ENCODE data around the gene PCGF1.

The PCGF1 gene

DNA sequence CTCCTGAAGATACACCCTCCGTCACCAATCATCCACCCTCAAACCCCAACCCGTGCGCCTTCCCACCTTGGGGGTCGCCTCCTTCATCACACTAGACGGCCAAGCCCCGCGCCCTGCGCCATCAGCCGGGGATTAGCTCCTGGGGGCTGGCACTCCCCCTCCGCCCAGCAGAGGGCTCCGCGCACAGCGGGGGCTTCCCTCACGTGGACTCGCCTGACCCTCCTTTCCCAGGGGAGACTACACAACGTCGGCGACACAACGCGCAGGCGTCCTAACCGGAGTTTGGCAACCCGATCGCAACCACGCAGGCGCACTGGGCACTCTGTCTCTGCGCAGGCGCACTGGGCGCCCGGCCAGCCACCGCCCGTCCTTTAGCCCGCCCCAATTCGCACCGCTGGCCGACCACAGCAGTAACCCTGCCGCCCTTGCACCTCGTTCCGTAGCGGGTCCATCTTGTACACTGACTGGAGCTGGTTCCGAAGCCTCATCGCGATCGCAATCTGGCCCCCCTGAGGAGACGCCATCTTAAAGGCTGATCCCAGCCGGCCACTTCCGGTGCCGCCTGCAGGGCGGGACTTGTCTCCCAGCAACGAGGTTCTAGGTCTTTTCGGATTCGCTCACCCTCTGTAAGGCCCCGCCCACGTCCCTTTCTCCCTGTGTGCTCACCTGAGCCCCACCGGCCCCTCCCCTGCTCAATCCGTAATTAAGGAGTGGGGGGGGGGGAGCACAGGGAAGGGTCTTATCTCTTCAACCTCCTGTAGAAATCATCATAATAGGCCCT is at the start of gene PCGF1:
PCGF1 (minus strand) TSS at position 551 of the 781 bp plus-strand sequence; CDS start at position 524, 27 bp downstream.
- DNase-seq (ENCODE audit: low spot score), result peak; percentile 93

DNA sequence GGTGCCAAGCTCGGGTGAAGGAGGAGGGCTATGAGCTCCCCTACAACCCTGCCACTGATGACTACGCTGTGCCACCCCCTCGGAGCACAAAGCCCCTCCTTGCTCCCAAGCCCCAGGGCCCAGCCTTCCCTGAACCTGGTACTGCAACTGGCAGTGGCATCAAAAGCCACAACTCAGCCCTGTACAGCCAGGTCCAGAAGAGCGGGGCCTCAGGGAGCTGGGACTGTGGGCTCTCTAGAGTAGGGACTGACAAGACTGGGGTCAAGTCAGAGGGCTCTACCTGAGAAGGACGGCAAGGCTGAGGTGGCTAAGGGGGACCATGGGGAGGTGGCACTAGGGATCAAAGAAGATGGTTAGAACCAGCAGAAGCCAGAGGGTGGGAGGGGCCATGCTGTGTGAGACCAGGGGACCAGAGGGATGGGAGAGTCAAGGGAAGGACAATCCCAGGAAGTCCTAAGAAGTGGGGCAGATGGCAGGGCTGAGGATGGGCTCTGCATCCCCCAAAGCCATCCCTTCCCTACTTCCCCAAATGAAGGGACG is 49.4 kb upstream of the PCGF1 start:
- no peak for DNase-seq (ENCODE audit: low spot score)

DNA sequence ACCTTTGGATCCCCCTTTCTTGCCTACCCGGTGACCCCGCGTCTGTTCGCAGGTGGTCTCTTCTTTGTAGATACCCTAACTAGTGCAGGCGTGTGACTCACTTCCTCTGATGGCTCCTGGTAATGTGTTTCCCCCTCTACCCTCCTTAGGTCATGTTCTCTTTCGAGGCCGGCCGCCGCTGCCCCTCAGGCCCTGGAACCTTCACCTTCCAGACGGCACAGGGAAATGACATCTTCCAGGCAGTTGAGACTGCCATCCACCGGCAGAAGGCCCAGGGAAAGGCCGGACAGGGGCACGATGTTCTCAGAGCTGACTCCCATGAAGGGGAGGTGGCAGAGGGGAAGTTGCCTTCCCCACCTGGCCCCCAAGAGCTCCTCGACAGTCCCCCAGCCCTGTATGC is 48.7 kb upstream of the PCGF1 start:
- no peak for DNase-seq (ENCODE audit: low spot score)

DNA sequence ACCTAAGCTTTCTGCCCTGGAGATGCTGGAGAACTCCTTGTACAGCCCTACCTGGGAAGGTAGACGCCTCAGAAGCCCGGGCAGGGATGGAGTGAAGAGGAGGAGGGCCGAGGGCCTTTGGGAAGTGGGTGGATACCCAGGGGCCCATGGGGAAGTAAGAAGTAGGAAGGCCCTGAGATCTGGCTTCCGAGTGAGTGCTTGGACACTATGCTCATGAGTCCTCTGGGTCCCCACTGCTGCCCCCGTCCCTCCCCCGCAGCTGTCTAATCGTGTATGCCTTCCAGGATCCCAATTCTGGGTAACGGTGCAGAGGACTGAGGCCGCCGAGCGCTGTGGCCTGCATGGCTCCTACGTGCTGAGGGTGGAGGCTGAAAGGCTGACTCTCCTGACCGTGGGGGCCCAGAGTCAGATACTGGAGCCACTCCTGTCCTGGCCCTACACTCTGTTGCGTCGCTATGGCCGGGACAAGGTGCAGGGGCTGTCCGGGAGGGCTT is 48.2 kb upstream of the PCGF1 start:
- no peak for DNase-seq (ENCODE audit: low spot score)

DNA sequence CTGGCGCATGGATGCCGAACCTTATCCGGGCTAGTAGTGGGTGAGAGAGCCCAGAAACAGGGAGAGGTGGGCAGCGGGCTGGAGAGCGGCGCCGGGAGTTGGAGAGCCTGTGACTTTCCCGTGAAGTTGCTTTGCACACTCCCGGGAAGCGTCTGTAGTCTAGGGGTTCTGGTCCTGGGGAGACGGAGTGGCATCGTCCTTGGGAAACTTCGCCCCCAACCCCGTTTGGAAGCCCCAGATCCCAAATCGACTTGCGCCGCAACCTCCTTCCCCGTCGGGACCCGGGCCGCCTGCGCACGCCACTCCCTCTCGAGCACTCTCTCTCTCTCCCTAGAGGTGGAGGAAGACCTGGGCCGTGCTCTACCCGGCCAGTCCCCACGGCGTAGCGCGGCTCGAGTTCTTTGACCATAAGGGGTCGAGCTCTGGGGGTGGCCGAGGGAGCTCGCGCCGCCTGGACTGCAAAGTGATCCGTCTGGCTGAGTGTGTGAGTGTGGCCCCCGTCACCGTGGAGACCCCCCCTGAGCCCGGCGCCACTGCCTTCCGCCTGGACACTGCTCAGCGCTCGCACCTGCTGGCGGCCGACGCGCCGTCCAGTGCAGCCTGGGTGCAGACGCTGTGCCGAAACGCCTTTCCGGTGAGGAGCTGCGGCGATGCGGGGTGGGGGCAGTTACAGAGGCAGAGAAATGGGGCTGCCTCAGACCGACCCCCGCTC is 47.5 kb upstream of the PCGF1 start:
- DNase-seq (ENCODE audit: low spot score), result peak; percentile 71

DNA sequence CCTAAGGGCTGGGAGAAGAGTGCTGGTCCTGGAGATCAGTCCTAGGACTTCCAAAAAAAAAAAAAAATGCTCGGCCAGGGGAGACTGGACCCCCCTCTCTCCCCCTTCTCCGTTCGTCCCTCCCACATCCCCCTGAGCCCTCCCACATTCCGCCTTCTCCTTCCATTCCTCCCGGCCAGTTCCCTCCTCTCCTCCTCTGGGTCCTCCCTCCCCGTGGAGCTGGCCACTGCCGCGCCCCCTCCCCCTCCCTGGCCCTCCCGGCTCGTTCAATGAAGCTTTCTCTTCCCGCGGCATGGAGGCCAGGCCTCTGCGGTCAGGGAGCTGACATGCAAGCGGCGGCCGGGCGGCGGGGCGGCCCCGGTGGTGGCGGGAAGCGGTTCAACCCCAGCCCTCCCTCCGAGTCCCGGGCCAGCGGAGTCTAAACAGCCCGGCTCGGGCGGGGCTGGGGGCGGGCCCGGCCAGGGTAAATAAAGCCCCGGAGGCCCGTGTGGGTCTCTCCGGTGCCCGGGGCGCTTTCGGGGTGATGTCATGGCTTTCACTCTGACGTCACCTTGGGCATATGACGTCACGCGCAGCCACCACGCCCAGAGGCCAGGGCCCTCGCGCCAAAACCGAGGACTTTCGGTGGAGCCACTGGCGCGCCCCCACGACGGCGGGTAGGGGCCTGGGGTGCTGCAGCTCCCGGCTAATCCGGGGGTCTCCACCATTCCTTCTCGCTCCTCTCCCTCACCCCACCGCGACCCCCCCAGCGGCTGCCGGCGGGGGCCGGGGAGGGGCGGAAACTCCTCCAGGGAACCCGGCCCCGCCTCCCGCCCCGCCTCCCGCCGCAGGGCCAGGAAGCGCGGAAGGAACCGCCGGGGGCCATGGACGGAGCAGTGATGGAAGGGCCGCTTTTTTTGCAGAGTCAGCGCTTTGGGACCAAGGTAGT is 46.7 kb upstream of the PCGF1 start, which contains the start of the genes DOK1 and LOXL3:
DOK1 (plus strand) TSS at position 829 of the 928 bp plus-strand sequence; CDS start at position 864, 35 bp downstream.
LOXL3 (minus strand) TSS at position 51 of the 928 bp plus-strand sequence. CDS start 1,308 bp downstream, outside the sequence.
- peak; percentile 85 for DNase-seq (ENCODE audit: low spot score)

DNA sequence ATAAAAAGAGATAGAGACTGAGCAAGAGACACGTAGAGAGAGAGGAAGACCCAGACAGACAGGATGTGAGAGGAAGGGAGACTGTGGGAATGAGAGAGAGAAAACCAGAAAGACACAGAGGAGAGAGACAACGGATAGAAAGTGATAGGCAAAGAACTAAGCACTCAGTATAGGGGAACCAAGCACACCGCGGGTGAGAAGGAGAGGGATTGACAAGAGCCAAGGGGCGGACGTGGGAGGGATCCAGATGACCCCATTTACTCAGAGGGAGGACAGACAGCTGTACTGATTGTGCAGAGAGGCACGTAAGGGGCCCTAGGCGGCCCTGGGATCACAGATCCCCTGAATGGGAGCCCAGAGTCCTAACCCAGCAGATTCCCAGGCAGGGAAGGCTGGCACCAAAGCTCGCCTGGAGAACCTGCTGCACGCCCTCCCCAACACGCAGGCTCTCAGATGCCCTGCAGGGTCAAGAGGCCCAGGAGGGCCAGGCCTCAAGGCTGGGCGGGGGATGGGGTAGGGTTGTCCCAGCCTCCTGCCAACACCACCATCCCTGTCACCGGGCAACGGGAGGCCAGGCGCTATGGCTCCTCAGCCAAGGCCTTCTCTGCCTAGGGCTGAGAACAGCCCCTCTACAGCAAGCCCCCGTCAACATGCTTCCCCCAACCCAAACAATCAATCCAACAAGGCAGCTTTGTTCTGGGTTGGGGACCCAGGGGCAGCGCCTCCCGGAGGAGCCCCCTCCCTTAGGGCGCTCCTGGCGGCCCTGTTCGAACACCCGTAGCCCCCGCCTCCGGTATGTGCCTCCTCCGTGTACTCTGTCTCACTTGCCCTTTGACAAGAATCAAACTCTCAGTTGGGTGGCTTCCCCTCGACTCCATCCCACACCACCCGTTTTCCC is 45.7 kb upstream of the PCGF1 start:
- no peak for DNase-seq (ENCODE audit: low spot score)

DNA sequence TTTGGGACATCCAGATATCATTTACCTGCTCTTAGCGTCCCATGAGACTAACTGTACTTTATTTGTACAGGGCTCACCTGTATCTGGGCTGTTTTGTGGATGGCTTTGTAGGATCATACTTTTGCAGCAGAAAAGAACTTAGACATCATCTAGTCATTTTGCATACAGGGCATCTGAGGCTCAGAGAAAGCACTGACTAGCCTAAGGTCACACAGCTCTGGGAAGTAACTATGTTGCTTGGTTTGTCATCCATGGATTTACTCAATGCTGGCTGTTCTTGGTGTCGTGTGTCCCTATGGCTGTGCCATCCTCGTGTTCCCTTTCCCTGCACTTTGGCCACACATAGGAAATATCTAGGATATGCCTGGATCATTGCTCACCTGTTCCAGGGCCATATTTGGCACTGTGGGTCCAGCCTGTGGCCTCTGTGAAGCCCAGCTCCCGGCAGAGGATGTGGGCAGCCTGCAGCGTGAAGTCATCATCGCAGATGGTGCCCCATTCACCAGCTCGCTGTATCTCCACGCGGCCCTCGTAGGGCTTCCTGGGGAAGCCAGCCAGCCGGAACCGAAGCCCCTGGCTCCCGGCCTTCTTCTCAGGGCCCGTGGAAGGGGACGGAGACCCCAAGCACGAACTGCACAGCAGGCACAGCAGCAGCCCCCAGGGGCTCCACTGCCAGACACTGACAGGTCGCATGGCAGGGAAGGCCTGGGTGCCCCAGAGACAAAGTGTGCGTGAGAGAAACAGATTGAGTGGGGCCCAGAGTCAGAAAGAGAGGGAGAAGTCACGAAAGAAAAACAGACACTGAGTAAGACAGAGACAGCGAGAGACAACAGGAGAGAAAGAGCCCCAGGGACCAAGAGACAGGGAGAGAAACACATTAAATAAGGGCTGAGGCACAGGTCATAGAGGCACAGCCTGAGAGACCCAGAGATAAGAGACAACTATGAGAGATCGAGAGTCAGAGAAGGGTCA is 44.7 kb upstream of the PCGF1 start:
- no peak for DNase-seq (ENCODE audit: low spot score)

DNA sequence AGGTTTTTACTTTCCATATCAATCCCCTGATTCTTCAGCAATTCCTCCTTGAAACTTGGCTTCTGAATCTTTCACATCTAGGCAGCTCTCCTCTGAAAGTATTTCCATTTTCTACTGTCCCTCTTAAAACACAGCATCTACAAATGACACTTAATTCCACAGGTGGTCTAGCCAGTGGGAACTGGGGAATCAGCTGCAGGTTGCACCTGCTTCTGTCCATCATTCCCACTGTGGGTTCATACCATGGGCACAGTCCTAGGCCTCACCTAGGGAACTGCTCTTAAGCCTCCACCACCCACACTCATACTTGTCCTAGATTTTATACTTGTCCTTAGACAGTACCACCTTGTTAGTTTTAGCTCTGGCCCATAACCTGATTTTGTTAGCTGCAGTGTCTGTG is 44.0 kb upstream of the PCGF1 start:
- no peak for DNase-seq (ENCODE audit: low spot score)

DNA sequence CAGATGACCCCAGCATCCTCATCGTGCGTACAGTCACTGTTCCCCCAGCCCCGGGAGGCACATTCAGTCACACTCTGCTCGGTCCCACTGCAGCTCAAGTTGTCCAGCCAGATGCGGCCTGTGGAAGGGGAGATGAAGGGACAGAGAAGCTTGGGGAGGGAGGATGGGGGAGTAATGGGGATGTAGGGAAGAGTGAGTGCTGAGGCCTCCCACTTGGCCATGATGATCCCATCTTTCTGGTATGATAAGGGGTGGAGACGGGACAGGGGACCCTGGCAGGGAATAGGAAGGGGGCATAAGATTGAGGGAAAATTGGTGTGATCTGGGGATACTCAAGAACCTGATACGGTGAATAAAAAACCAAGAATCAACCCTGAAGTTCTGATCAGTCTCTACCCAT is 42.7 kb upstream of the PCGF1 start:
- no peak for DNase-seq (ENCODE audit: low spot score)

DNA sequence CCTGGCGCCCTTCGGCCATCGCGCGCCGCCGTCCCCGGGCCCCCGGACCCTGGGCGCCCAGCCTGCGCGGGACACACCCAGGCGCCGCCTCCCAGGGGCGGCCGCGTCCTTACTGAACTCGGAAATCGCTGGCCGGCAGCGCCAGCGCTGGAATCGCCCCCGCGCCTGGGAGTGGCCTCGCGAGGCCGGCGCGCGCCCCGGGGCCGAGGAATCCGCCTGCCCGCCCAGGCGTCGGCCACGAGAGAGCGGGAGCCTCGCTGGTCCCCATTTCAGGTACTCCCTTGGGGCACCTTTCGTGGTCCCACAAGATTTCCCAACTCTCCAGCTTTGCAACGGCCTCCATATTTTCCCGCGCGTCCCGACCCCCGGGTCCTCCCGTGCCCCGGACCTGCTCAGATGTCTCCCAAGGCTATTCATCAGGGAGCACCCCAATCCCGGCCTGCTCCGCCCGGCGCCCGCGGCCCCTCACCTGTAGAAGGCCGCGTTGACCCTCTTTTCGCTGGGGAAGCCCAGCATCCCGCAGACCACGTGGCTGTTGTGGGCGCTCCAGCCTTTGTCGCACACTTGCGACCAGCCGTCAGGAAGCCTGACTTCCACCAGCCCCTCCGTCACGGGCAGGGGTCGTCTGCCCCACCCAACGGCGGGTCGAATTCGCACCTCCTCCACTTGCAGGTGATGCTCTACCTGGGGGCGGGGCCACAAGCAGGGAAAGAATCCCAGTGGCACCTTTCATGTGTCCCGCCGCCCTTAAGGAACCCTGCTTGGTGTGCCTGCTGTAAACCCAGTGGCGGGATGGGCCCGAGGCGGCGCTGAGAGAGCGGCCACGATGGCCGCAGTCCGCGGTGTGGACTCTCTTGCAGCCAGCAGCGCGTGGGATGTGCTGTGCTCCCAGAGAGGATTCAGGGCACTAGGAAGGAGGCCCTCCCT is 41.7 kb upstream of the PCGF1 start:
- peak; percentile 67 for DNase-seq (ENCODE audit: low spot score)

DNA sequence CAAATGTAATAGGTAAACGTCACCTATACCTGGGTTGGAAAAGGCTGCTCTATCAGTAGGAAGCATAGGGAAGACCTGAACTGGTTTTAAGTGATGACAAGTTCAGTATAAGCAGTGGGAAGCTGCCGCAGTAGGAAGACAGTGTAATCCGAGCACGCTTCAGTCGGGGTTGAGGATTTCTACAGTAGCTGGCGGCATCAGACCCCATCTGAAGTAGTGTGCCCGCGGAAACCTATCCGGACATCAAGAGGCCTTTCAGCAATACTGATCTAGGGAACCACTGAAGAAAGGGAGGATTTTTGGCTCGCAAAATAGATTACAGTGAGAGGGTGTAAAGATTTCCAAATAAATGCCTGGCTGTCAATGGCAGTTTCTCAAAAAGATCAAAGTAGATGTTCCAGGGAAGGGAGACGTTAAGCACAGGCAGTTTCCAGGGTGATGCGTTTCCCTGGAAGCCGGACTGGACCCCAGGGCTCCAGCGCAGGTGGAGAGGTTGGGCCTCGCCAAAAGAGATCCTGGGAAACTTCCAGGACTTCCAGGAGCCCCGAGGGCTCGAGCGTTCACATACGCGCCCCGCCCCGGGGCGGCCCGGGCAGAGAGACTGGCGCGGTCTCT is 40.9 kb upstream of the PCGF1 start:
- DNase-seq (ENCODE audit: low spot score), result no peak

DNA sequence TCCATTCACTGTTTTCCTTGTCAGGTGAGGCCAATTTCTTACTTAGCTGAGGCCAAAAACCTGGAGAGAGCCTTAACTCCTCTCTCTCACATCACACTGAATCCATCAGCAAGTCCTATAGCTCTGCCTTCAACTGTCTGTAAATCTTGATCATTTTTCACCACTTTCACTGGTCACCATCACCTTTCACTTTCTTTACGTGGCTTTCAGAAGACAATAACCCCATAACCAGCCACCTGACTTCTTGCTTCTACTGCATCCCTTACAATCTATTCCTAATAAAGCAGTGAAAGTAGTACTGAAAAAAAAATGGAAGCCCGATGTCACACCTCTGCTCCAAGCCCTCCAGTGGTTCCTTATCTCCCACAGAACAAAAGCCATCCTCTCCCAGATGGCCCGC is 38.5 kb upstream of the PCGF1 start:
- no peak for DNase-seq (ENCODE audit: low spot score)

DNA sequence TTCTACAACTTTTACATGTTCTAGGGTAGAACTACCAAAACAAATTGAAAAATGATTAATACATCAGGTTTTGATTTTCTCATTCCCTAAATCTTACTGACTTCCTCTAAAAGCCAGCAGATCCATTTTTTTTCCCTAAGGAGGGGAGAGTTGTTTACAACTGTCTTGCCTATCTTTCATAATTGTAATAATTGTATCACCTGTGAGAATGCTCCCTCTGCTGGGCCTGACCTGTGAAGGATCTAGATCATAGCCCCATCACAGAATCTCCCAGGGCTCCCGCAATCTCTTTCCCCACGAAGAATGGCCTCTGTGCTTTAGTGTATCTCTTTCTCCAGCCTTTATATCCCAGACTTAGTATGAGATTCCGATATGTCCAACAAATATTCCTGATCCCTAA is 37.1 kb upstream of the PCGF1 start:
- peak; percentile 41 for DNase-seq (ENCODE audit: low spot score)

DNA sequence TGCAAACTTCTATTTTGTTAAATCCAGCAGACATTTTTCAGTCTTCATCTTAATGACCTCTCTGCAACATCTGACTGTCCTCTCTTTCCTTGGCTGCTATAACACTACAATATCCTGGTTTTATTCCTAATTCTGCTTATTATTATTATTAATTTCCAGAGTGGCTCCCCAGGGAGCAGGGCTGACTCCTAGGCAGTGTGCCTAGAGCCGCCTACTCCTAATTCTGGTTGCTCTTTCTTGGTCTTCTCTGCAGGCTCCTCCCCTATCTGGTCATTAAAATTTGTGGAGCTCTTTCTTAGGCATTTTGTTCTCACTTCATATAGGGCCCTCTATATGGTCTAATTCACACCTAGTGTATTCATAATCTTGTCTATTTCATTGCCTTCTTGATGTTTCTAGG is 35.5 kb upstream of the PCGF1 start:
- DNase-seq (ENCODE audit: low spot score), result no peak

DNA sequence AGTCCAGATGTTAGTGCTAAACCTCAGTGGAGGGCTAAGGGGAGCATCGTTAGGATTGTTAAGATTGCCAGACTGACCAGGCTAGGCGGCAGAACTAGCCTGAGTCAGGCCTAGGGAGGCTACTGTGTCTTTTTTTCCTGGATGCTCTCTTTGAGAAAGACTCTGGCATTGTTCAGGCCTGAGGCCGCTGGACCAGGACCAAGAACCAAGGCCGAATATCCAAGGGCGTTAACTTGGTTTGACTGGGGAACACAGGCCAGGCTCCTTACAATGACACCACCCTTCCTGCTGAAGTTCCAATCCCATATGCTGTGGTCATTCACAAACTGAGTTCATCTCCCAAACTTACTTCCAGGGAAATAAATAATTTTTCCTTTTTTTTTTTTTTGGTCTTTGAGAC is 32.8 kb upstream of the PCGF1 start:
- DNase-seq (ENCODE audit: low spot score), result no peak

DNA sequence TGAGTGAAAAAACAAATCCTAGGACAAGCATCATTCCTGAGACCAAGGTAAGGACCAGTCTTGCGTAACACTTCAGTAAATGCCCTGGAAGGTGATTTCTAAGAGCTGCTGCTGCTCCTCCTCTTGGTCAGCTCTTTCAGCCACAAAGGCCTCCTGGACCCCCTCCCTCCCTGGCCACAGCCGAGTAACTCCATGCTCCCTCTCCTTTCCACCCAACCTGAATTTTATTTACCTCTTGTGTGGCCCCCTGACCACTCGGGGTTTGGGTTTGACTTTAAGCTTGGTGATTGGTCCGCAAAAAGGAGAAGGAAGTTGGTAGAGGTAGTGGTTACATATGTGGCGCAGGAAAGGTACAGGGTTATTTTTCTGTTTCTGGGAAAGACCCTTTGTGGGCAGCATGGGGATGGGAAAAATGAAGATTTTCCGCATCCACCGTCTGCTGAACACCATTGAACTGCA is 31.4 kb upstream of the PCGF1 start:
- DNase-seq (ENCODE audit: low spot score), result no peak

DNA sequence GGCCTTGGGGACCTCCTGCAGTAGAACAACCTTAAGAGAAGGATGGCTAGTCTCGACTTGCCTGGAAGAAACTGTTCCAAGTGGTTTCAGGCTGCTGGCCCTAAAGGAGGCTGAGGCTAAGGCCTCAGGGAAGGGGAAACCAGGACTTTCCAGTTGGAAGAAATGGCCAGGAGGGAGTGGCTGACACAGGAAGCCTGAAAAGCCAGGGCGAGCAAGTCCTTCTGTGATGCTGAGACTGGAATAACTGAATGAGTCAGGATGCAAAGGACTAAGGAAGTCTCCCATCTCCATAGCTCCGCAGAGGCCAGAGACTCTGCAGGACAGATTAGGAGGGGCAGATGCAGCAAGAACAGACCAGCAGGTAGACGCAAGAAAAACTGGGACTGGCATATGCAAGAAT is 29.6 kb upstream of the PCGF1 start:
- no peak for DNase-seq (ENCODE audit: low spot score)
